ENCODE data around the gene FILIP1.
A peak's percentile ranks its signal among the peaks of the same experiment; 100 is the strongest.

FILIP1 gene

DNA sequence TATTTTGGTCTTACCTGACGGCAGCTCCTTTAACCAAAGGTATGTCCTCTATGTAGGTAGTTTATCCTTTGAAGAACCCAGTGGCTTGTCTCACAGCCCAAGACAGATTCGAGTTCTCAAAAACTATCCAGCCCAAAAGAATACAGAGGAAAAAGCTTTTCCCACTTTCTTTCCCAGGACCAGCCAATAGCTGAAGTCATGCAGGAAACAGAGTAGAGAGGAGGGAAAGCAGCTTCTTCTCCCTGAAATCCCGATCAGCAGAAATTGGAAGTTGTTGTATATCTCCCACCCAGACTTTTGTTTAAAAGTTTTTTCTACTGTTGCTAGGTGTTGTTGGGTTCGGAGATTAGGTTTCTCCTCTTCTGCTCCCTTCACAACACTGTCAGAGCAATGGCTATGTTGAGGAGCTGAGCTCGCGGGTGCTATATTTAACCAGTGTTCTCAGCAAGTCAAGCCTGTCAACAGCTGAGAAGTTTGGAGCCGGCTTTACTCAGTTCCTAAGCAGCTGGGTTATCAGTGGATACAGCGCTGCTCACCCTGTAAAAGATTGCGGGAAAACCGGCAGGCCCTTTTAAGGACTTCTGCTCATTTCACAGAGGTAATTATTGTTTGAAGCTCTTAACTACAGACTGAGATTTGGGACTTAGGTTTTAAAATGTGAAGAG lies at the start of gene FILIP1:
Gene FILIP1 (minus strand): TSS at position 401 of the 665 bp plus-strand sequence. CDS start 78,828 bp downstream, outside the sequence.
- DNase-seq: no peak

DNA sequence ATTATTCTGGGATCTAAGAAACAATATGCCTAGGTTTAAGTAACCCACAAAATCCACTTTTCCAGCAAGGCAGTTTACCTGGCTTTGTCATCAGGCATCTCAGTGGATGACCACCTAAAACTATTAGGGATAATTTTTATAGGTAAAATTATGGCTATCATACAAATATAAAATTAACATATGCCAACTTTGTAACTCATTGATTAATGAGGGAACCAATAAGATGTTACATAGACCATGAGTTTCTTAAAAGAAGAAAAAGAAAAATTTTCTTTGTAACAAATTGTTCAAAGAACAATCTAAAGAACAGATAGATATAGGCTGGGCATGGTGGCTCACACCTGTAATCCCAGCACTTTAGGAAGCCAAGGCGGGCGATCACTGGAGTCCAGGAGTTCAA lies 49.7 kb upstream of the FILIP1 start:
- no peak for DNase-seq

- DNase-seq: no peak
Observed at GRCh38 chr6:75539136-75539535, 45.5 kb upstream of the FILIP1 start.

DNA sequence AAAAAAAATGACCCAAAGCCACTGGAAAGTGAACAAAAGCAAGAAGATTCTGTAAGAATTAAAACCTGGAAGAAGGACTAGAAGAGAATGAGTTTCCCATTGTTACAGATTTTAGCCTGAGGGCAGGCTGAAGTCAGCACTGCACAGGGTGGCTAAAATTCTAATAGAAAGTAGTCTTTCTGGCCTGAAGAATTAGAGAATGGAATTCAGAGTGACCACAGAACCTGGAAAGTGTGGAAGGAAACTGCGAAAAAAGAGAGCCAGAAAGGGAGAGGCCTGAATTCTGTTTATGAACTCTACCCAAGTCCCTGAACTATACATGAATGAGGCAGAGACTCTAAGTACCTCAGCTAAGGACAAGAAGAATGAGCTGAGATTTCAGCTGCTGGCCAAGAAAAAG lies 38.9 kb upstream of the FILIP1 start:
- DNase-seq: no peak

DNA sequence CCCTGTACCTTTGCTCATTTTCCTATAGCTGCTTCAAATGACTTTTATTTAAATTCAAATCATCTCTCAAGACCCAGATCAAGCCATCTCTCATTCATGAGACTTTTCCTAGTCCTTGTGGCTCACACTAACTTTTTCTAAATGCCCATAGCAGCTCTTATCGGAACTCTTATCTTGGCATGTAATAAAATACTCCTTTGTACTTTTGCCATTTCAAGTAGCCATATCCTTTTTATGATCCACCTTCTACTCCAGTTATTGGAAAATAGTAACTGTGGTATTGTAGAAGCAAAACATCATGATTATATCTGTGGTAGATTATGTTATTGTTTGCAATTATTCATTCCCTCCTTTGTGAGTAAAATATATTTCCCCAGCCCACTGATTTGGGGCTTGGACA lies 37.6 kb upstream of the FILIP1 start:
- no peak for DNase-seq

DNA sequence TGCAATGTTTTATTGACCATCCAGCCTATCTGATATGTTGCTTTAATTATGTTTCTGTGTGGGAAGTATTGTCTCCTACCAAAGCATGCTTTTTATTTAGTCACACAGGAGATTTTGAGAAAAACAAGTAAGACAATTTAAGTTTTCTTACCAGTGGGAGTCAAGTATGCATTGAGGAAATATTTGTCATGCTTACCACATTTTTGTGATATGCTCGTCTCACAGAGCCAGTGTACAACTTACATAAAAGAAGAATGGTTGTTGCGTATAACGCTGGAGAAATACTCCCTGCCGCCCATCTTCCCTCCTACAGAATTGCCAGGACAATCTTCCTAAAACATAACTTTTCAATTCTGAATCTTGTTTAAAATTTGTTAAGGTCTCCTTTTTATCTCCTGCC lies 37.1 kb upstream of the FILIP1 start:
- DNase-seq: no peak

- DNase-seq: no peak
Observed at GRCh38 chr6:75528423-75528822, 34.8 kb upstream of the FILIP1 start.

DNA sequence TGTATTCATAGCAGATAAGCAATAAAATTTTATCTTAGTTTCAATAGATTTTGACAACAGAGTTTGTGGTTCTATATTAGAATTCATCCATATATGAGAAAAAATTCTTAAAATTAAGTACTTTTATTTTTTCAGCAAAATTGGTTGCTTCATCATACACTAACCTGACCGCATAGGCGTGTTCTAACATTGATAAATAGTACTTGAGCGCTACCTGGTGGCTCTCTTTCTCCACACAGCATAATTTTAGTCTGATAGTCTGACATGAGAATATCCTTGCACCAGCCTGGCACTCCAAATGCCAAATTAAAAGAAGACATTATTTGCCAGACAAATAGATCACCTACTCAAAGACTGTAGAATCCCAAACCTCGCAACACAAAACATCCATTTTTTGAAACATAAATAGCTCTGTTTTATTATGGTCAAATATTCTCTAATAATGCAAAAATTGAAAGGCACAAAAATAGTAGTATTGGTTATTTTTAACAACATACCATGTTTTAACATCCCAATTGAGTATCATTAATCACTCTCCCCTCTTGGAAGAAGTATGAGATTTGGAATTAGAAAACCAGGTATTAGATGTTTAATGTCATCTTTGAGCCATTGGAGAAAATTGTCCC lies 33.0 kb upstream of the FILIP1 start:
- peak; percentile 74 for DNase-seq

GRCh38 chr6:75525682-75526081 lies 32.1 kb upstream of the FILIP1 start:
- no peak for DNase-seq

- DNase-seq: no peak
Observed at GRCh38 chr6:75524322-75524972, 30.8 kb upstream of the FILIP1 start.

DNA sequence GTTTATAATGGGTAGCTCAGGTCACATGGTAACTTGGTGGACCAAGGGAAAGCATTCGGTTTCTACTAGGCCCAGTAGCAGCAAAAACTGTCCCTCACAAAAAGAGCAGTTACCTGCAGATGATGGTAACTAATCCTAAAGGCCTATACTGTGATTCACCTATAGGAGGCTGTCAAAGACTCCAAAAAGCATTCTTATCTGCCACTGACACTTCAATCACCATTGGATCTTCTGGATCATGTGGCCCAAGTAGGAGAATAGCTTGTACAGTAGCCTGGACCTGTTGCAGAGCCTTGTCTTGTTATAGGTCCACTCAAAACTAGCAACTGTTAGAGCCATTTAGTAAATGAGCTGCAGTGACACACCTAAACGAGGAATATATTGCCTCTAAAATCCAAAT lies 23.2 kb upstream of the FILIP1 start:
- no peak for DNase-seq

DNA sequence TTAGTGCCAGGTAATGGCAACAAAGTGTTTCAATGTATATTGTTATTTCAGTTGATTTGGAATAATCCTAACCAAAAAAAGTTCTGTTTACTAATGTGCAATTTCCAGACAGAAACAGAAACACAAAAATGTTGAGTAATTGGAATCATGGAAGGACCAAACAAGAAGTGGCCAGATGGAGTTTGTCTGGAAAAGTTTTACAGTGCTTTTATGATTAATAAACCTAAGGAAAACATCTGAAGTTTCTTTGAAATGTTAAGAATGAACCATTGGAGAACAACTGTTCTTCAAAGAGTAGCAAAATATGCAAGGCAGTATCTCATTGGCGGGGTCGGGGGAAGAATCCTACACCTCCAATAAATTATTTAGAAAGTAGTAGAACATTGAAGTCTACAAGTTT lies 19.0 kb upstream of the FILIP1 start:
- no peak for DNase-seq

- DNase-seq: no peak
Observed at GRCh38 chr6:75505424-75505823, 11.8 kb upstream of the FILIP1 start.

DNA sequence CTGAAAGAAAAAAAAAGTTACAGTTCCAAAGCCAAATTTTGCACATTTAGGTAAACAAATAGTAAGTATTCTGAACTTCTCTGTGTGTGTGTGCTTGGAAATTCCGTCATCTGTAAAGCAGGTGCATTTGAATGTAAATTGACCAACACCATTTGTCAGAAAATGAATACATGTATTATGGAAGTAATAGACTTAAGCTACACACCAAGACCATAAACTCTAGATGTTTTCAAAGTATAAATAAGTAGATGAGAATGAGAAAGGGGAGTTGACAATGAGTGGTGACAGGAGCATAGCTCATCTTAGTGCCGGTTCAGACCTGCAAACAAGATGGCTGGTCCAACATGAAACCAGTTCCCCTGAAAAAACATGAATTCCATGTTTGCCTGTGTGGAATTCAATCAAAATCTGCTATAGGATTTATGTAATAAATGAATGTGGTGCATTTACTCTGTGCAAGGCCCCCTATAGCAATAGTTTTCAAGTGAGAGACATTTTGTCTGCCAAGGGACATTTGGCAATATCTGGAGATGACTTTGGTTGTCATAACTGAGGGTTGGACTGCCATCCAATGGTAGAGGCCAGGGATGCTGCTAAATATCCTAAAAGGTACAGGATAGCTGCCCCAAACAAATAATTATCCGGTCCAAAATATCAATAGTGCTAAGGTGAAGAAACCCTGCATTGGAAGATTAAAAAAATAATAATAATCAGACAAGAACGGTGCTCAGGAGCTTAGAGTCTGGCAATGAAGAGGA lies 11.0 kb upstream of the FILIP1 start:
- no peak for DNase-seq

- no peak for DNase-seq
Observed at GRCh38 chr6:75503291-75503690, 9.7 kb upstream of the FILIP1 start.

GRCh38 chr6:75502884-75503283 lies 9.3 kb upstream of the FILIP1 start:
- DNase-seq: no peak

DNA sequence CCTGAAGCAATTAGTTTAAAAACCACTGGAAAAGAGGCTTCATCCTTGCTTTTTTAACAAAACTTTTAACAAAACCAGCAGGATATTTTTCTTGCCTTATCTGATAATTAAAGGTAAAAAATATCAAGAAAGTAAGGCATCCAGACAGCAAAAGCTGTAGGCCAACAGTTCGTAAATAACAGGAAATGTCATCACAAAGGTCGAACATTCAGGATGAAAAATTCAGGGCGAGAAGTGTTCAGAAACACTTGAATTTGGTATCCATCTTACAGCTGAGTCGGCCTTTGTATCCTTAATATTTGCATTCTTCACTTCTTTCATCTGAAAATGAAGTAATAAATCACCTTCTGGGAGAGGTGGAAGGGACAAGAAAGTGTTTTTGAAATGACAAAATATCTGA lies 8.2 kb upstream of the FILIP1 start:
- DNase-seq: no peak

DNA sequence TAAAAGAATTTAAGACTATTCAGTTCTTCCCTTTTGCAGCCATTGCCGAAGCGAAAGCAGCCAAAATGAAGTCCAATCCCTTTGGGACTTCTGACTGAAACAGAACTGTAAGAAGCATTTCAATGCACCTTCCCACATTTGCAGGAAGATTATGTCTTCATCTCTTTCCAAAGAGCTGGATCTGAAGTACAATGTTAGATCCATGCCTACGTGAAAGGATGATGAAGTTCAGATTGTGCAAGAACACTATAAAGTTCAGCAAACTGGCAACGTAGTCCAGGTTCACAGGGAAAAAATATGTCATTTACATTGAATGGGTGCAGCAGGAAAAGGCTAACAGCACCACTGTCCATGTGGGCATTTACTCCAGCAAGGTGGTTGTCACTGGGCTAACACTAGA lies 6.0 kb upstream of the FILIP1 start:
- DNase-seq: no peak

DNA sequence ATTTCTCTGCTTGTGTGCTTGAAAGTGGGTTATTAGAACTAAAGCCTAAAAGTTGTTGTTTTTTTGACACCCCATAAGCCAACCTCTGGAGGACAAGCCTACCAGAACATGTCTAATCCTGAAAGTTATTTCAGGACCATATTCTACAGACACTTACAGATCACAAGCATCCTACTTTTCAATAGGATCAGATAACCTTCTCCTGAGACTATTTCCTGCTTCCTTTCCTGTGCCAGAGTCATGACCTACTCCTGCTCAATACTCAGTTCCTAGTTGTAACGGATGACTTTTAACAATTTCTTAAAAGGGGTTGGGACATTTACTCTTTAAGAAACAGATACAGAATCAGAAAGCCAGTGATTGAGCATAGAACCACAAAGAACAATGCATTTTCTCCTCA lies 5.3 kb upstream of the FILIP1 start:
- no peak for DNase-seq

DNA sequence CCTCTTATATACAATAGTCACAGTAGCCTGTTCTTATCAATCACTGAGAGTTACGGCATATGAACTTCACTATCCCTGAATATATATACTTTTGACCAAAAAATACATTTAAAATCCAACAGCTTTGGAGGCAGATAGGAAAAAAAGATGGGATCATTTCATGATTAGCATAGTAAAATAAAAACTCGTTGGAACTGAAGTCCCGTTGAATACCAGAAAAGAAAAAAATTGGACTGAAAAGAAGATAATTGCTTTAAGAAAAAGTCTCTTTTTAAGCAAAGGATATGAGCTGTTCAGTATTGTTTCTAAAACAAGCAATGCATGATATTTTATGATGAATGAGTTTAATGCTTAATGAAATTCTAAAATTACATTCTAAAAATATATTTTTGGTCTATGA lies 4.4 kb upstream of the FILIP1 start:
- DNase-seq: no peak

- DNase-seq: no peak
Observed at GRCh38 chr6:75495011-75495410, 1.4 kb upstream of the FILIP1 start.

DNA sequence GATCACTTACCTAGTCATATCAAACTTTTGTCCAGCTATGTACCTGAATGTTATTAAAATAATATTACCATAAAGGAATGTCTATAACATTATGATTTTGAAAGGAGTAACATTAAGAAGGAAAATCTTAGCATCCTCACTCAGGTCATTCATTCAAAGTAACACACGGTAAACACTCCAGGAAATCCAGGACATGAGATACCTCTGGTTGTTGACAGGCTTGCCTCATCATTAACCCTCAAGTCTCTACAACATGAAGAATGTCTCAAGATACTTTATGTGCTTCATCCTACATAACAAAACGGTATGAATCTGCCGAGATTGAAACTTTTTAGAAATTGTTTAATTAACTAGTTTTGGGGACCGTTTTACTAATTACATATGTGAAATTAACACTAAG lies 690 bp upstream of the FILIP1 start:
- DNase-seq: no peak

DNA sequence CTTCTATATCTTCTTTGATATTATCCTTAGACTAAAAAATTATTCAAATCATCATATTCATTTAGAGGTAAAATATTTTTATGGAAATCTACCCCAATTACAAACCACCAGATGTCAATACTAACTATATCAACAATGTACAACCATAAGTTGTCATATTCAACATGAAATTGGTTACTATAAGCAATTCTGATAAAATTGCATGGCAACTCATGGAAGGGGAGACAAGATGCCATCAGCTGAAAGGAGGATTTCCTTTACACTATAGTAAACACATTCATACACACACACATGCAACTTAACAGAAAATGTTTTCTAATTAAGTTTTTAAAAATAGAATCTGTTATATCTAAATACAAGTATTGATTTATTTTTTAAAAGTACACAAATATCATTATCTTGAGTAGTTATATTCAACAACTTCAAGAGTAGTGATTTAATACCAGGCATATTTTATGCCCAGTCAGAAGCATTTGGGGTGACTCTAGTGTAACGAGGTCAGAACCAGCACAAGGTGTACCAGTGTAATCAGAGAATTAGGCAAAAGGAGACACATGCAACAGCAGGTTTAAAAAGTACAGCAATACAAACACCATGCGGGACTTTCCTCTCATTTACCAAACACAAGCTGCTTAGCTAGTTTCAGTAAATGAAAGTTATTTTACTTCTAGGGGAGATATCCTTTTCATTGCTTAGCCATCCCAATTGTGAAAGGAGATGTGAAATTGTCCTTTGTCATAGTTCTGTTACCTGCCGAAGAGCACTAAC lies 1.0 kb downstream of the FILIP1 start:
- DNase-seq: no peak

Measured in CD4-positive, alpha-beta T cell treated with Interleukin-21 for 1 hour (primary cell).